Measurements from ENCODE around the gene CYP26C1.

DNA sequence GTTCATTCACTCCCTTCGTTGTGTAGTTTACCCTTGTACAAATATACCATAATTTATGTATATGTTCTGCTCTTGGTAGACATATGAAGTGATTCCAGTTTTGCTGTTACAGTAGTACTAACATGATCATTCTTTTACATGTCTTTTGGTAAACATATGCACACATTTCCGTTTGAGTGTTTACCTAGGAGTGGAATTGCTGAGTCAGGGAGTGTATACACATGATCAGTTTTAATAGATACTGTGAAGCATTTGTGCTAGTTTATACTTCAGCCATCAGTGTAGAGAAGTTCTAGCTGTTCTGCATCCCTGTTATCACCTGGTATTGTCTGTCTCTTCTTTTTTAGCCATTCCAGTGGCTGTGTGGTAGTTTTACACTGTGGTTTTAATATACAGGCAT is 34.5 kb upstream of the CYP26C1 start:
- TF ChIP-seq KAT2B (IDR thresholded peaks at IDR 0.05; ENCODE audit: borderline replicate concordance, low read depth, low read length) = no peak
- no peak for TF ChIP-seq FOXJ3 (CRISPR knock-in tag; IDR thresholded peaks at IDR 0.05; ENCODE audit: borderline replicate concordance)
- no peak for TF ChIP-seq CAMTA2 (CRISPR knock-in tag; IDR thresholded peaks at IDR 0.05; ENCODE audit: borderline replicate concordance)
- TF ChIP-seq FOXK1 (CRISPR knock-in tag; IDR thresholded peaks at IDR 0.05; ENCODE audit: borderline replicate concordance, low read depth) = no peak
- no peak for TF ChIP-seq POLR2A (IDR thresholded peaks at IDR 0.05; ENCODE audit: insufficient read depth in 1 of 2, low read depth in 2 of 2, low read length in 2 of 2)
- TF ChIP-seq SIN3A (IDR thresholded peaks at IDR 0.05; ENCODE audit: borderline replicate concordance, low read depth, low read length) = no peak
- TF ChIP-seq, protein P1, sequence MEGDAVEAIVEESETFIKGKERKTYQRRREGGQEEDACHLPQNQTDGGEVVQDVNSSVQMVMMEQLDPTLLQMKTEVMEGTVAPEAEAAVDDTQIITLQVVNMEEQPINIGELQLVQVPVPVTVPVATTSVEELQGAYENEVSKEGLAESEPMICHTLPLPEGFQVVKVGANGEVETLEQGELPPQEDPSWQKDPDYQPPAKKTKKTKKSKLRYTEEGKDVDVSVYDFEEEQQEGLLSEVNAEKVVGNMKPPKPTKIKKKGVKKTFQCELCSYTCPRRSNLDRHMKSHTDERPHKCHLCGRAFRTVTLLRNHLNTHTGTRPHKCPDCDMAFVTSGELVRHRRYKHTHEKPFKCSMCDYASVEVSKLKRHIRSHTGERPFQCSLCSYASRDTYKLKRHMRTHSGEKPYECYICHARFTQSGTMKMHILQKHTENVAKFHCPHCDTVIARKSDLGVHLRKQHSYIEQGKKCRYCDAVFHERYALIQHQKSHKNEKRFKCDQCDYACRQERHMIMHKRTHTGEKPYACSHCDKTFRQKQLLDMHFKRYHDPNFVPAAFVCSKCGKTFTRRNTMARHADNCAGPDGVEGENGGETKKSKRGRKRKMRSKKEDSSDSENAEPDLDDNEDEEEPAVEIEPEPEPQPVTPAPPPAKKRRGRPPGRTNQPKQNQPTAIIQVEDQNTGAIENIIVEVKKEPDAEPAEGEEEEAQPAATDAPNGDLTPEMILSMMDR (CRISPR knock-in tag; IDR thresholded peaks at IDR 0.05) = no peak
- TF ChIP-seq ZNF282 (IDR thresholded peaks at IDR 0.05; ENCODE audit: partially characterized antibody) = no peak
- no peak for TF ChIP-seq ZNF670 (CRISPR knock-in tag; IDR thresholded peaks at IDR 0.05; ENCODE audit: borderline replicate concordance)
- no peak for TF ChIP-seq E2F1 (CRISPR knock-in tag; IDR thresholded peaks at IDR 0.05)
